AML-193 (cell line): ENCODE data around the gene AFF1.
A peak's percentile ranks its signal among the peaks of the same experiment; 100 is the strongest.

Experiments used
- DNase-seq, 2 experiments: peaks; one replicate each; lab custom pipeline; 2025; lab: John Stamatoyannopoulos, UW

The AFF1 gene, protein sequence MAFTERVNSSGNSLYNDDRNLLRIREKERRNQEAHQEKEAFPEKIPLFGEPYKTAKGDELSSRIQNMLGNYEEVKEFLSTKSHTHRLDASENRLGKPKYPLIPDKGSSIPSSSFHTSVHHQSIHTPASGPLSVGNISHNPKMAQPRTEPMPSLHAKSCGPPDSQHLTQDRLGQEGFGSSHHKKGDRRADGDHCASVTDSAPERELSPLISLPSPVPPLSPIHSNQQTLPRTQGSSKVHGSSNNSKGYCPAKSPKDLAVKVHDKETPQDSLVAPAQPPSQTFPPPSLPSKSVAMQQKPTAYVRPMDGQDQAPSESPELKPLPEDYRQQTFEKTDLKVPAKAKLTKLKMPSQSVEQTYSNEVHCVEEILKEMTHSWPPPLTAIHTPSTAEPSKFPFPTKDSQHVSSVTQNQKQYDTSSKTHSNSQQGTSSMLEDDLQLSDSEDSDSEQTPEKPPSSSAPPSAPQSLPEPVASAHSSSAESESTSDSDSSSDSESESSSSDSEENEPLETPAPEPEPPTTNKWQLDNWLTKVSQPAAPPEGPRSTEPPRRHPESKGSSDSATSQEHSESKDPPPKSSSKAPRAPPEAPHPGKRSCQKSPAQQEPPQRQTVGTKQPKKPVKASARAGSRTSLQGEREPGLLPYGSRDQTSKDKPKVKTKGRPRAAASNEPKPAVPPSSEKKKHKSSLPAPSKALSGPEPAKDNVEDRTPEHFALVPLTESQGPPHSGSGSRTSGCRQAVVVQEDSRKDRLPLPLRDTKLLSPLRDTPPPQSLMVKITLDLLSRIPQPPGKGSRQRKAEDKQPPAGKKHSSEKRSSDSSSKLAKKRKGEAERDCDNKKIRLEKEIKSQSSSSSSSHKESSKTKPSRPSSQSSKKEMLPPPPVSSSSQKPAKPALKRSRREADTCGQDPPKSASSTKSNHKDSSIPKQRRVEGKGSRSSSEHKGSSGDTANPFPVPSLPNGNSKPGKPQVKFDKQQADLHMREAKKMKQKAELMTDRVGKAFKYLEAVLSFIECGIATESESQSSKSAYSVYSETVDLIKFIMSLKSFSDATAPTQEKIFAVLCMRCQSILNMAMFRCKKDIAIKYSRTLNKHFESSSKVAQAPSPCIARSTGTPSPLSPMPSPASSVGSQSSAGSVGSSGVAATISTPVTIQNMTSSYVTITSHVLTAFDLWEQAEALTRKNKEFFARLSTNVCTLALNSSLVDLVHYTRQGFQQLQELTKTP

DNA sequence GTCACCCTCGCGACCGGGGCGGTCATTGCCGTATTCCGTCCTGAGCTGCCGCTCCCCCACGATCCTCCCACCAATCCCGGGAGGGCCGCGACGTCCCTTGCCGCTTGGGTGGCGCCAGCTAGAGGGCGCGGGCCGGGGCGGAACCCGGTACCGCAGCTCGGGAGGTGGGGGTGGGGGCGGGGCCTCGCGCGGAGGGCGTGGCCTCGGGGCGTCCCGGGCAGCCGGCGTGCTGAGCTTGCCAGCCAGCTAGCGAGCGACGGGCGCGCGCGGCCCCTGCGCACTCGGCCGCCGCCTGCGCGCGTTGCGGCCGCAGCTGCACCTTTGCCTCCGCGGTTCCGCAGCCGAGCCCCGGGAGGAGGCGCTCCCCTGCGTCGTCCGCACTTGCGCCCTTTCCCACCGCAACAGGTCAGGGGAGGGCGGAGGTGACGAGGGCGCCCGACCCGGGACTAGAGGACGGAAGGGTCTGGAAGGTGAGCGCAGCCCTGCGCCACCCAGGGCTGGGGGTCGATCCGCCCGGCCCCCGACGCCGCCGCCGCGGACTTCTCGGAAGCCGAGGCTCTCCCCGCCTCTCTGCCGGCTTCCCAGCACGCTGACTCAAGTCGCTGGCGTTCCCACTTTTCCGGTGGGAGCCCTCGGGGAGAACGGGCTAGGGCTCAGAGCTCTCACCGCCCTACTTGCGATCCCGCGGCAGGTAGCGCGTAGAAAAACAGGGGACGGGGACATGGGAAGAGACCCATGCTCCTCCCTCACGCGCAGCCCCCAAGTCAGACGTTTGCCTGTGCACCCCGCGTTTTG lies at the start of gene AFF1:
AFF1 (plus strand) TSS at position 241 of the 795 bp plus-strand sequence. CDS start 13,523 bp downstream, outside the sequence.
- peak; percentile 72 to 81 for DNase-seq

GRCh38 chr4:86890790-86891189 lies 44.0 kb upstream of the AFF1 start:
- DNase-seq, result no peak

DNA sequence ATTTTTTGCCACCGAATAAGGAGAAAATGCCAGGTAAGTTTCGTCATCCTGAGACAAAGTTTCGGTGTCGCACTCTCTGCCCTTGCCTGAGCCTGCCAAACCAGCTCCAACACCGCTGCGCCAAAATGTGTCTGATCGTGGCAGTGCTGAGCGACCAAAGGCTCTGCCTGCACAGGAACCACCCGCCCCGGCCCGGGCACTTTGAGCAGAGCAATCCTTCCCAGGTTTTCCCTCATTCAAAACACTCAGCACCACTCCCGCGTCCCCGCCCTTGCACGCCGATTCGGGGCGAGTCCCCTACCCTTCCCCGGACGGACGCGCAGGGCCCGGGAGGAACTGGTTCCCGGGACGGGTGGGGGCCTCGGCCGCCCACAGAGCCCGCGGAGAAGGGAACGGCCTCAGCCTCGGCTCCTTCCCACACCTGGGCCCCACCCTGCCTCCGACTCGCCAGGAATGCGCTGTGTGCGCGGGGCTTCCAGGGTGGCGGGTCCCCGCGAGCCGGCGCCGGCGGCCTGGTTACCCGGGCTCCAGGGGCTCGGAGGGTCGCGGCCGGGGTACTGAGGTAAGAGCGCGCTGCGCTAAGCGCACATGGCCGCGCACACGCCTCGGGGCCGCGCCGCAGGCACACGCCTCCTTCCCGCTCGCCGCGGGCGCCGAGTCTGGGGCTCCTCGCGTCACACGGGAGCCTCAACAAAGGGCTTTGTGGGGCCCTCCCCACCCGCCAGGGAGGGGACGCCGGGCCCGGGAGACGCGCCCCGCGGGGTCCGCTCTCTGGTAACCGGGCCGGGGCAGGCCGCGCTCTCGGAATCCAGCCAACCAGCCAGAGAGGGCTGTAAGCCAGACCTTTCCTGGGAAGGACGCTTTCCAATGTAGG lies 42.8 kb upstream of the AFF1 start, which contains the start of gene C4orf36:
C4orf36 (minus strand) TSS at position 661 of the 874 bp plus-strand sequence. CDS start 902 bp downstream, outside the sequence.
- DNase-seq, result peak; percentile 47 to 65

GRCh38 chr4:86892636-86892960 lies 42.2 kb upstream of the AFF1 start:
- no peak for DNase-seq

DNA sequence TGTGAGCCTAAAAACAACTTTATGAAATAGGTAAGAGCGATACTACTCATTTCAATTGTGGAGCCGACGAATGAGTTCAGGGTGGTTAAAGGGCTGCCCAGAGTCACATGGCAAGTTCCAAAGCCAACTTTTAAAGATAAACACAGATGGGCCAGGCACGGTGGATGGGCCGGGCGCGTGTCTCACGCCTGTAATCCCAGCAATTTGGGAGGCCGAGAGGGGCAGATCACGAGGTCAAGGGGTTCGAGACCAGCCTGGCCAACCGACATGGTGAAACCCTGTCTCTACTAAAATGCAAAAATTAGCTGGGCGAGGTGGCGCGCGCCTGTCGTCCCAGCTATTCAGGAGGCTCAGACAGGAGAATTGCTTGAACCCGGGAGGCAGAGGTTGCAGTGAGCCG lies 41.7 kb upstream of the AFF1 start:
- DNase-seq, result no peak

DNA sequence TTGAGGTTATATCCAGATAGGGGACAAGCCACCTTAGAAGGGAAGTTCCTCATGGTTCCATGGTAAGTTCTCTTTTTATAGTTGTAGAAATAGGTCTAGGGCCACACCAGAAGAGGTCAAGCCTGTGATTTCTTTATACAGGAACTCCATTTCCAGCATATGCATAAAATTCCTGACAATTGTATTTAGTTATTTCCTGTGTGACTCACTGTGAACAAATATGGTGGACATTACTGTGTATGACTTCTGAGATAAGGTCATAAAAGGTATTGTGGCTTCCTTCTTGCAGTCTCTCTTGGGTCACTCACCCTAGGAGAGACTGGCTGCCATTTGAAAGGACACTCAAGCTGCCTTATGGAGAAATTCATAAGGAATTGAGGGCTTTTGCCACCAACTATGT lies 40.4 kb upstream of the AFF1 start:
- no peak for DNase-seq

DNA sequence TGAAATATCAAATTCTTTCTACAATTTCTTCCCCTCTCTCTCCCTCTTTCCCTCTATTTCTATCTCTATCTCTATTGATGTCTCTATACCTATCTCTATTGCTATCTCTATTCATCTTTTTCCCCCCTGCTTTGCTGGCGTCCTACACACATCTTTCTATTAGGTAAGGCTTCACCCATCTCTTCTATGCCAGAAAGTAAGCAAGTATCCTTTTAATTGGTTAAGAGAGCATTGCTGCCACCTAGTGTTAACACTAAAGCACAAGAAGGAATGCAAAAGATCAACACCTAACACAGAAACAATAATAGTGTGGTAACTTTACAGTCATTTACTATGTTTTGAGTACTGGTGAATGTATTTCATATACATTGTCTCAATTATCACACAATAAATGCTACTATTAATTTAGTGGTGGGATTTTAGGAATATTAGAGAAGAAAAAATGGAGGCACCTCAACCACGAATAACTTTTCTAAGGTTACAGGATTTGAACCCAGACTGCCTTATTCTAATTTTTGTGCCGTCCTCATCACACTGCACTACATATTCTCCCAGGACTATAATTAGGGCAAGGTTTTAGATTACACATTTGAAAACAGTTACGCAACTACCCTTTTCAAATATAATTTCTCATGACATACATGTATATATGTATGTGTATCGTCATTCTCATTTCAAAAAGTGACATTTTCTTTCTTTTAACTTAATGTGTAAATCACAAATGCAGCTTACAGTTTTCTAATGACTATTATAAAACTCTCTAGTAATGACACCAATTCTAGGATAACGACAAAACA lies 38.9 kb upstream of the AFF1 start:
- peak; percentile 71 to 78 for DNase-seq

- no peak for DNase-seq
These were observed 38.2 kb upstream of the AFF1 start for GRCh38 chr4:86896596-86896995.

GRCh38 chr4:86898562-86898961 lies 36.2 kb upstream of the AFF1 start:
- peak in 1 of 2 experiments; percentile 2 for DNase-seq

DNA sequence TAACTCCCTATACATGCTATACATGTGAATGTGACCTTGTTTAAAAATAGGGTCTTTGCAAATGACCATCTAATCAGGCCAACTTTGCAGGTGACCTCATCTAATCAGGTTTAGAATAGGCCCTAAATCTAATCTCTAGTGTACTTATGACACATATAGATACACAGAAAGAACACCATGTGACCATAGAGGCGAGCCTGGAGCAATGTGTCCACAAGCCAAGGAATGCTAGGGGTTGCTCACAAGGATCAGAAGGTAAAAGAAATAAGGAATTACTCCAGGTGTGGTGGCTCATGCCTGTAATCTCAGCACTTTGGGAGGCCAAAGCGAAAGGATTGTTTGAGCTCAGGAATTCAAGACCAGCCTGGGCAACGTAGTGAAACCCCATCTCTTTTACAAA lies 32.9 kb upstream of the AFF1 start:
- no peak for DNase-seq

DNA sequence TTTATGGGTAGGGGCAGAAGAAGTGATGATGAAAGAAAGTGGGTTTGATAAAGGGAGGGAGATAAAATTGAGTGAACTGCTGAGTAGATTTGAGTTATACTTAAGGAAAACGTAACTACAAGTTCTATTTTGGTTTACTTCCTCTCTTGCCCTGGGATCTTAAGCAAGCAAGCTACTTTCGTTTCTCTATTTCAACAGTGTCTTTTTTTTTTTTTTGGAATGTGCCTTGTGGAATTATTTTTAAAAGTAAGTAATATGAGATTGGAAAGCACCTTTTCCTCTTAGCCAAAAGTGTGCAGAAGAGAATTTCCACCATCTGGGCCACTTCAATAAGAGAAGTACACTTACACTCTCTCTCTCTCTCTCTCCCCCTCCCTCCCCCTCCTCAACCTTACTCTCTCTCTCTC lies 26.6 kb upstream of the AFF1 start:
- DNase-seq, result peak; percentile 64 to 71

DNA sequence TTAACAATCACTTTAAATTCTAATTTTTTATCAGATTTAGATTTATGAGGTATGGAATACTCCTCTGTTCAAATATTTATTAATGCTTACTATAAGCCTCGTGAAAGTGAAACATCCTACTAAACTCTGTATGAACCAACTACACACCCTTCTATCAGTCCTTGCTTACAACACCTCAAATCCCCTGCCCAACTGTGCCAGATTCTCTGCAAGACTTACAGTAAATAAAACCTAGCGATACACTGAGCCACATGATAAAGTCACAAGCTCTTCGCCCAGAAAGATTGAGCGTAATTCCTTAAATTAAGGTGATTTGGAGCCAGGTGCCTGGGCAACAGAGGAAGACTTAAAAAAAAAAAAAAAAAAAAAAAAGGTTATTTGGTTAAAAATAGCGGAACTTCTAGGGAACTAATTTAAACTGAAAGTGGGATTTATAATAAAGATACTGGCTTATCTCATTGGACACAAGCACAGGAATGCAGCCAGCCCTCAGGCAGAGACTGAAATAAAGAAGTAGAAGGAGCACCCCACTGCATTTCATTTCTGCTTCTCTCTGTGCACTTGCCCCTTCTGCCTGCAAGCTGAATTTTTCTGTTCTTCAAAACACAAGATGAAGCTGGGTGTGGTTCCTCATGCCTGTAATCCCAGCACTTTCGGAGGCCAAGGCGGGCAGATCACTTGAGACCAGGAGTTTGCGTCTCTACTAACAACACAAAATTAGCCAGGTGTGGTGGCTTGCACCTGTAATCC lies 25.1 kb upstream of the AFF1 start:
- no peak for DNase-seq

GRCh38 chr4:86910369-86910768 lies 24.4 kb upstream of the AFF1 start:
- no peak for DNase-seq

DNA sequence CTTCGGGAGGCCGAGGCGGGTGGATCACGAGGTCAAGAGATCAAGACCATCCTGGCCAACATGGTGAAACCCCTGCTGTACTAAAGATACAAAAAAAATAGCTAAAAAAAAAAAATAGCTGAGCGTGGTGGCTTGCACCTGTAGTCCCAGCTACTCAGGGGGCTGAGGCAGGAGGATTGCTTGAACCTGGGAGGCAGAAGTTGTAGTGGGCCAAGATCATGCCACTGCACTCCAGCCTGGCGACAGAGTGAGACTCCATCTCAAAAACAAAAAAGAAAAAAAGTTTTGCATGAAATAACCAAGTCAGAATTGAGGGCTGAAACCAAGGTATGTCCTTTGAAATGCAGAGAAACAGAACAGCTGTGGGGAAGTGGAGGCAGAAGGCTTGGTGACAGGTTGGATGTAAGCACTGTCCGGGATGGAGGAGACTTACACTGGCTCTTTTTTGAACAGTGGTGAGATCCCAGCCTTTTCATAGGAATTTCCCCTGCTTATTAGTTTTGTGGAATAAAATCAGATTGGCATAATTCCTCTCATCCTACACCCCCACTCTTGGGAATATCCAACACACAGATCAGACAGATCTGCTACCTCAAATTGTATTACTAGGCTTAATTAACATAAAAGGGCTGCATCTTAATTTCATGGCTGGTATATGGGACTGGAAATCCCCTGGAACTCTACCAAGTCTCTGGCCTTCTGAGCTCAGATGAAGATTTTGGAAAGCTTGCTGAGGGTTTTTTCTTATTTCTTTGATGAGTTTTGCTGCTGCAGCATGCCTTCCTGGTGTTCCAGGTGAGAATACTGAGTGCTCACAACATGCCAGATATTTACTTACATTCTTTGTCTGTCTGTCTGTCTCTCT lies 23.8 kb upstream of the AFF1 start:
- DNase-seq, result no peak

- DNase-seq, result no peak
These were observed 18.4 kb upstream of the AFF1 start for GRCh38 chr4:86916392-86916791.

DNA sequence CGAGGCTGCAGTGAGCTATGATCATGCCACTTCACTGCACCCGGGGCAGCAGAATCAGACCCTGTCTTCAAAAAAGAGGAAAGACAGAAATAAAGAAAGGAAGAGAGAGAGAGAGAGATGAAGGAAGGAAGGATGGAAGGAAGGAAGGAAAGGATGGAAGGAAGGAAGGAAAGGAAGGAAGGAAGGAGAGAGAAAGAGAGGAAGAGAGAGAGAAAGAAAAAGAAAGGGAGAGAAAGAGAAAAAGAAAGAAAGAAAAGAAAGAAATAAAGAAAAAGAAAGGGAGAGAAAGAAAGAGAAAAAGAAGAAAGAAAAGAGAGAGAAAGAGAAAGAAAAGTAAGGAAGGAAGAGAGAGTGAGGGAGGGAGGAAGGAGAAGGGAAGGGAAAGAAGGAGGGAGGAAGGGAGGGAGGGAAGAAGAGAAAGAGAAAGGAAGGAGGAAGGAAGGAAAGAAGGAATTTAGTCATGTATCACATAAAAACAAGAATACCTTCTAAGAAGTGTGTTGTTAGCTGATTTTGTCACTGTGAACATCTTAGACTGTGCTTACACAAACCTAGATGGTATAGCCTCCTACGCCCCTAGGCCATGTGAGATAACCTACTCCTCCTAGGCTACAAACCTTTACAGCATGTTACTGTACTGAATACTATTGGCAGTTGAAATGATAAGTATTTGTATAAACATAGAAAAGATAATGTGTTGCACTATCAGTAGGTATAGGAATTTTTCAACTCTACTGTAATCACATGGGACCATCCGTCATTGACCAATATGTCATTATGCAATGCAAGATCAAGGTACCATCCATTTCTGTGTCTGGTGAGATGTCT lies 17.4 kb upstream of the AFF1 start:
- no peak for DNase-seq

GRCh38 chr4:86918539-86919072 lies 16.2 kb upstream of the AFF1 start:
- DNase-seq, result no peak
